ENCODE measurements around the gene MXRA8. TPM values are rescaled to one million over a fixed set of nuclear protein-coding genes. Genes with fewer than 3 reads are reported as not detected.

Gene MXRA8, protein sequence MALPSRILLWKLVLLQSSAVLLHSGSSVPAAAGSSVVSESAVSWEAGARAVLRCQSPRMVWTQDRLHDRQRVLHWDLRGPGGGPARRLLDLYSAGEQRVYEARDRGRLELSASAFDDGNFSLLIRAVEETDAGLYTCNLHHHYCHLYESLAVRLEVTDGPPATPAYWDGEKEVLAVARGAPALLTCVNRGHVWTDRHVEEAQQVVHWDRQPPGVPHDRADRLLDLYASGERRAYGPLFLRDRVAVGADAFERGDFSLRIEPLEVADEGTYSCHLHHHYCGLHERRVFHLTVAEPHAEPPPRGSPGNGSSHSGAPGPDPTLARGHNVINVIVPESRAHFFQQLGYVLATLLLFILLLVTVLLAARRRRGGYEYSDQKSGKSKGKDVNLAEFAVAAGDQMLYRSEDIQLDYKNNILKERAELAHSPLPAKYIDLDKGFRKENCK
- total RNA-seq (2022) (4.9 and 5.0 TPM in 2 replicates), Bru-seq, nascent RNA (percentile 18 among the genes with signal in this experiment), BruChase-seq, experiment 1, labeled RNA remaining after a 2-hour chase (percentile 32 among the genes with signal in this experiment), BruChase-seq, experiment 2, labeled RNA remaining after a 6-hour chase (percentile 30 among the genes with signal in this experiment)
- long read RNA-seq, partial matches to known transcripts = 5 of 9 reads
- long read RNA-seq, other reads (novel, unspliced or antisense) = 4 of 9 reads

DNA sequence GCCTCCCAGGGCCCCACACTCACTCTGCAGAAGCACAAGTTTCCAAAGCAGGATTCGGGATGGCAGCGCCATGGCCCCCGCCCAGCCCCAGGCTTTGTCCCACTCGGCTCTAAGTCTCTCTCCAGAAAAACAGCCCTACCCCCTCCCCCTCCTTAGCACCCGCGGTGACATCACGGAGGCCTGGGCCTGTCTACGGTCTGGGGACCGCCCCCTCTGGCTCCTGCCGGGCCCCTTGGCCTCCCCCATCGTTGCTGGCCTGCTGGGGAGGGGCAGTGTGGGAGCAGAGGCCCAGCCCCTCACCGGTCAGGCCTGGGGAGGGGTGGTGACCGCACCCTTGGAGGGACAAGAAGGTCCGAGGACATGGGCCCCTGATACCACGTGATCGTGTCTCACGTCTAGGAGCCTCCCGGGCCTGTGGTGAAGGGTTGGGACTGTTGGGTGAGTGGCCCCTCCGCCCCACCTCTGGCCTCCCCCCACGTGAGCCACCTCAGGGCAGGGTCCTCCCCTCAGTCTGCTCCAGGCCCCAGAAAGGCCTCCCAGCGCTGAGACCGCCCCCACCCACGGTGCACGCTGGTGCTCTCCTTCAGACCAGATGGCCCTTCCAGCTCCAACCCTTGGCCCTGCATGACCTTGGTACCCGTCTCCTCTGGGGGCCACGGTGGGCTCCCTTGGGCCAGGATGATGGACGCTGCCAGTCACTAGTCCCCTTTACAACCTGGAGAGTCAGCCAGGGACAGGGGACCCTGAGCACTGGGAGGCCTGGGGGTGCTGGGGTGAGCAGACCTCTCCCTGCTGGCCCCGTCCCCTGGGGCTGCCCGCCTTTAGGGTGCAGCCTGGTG, at the start of gene MXRA8:
MXRA8 (minus strand) TSS at position 123 of the 839 bp plus-strand sequence; CDS start at position 72, 51 bp downstream.
- H3K9me3 Mint-ChIP-seq (ENCODE audit: unreplicated experiment) = no peaks in the 10 kb centered on the region
- peaks cover 8% of the 10 kb centered on the region for H3K4me1 Mint-ChIP-seq (ENCODE audit: low read depth, unreplicated experiment)
- peak within 1 kb of the TSS; percentile 30 for H3K27ac Mint-ChIP-seq (ENCODE audit: unreplicated experiment)
- intact Hi-C loops (cut with micrococcal nuclease; ENCODE audit: unreplicated experiment) = no loop called here
- no peak for DNase-seq
- Histone ChIP-seq H3K27me3 (replicated peaks; ENCODE audit: control insufficient read depth, insufficient read depth, low read length) (no peaks in the 10 kb centered on the region), H3K4me3 (ENCODE audit: low read depth, low read length) (no peak within 1 kb of the TSS), H3K36me3 (ENCODE audit: control insufficient read depth, insufficient read depth, low read length) (no peaks in the 10 kb centered on the region), H3K4me1 (peaks cover 29% of the 10 kb centered on the region), H3K9me3 (no peaks in the 10 kb centered on the region)
- TF ChIP-seq, protein P1, sequence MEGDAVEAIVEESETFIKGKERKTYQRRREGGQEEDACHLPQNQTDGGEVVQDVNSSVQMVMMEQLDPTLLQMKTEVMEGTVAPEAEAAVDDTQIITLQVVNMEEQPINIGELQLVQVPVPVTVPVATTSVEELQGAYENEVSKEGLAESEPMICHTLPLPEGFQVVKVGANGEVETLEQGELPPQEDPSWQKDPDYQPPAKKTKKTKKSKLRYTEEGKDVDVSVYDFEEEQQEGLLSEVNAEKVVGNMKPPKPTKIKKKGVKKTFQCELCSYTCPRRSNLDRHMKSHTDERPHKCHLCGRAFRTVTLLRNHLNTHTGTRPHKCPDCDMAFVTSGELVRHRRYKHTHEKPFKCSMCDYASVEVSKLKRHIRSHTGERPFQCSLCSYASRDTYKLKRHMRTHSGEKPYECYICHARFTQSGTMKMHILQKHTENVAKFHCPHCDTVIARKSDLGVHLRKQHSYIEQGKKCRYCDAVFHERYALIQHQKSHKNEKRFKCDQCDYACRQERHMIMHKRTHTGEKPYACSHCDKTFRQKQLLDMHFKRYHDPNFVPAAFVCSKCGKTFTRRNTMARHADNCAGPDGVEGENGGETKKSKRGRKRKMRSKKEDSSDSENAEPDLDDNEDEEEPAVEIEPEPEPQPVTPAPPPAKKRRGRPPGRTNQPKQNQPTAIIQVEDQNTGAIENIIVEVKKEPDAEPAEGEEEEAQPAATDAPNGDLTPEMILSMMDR (IDR thresholded peaks at IDR 0.05; ENCODE audit: insufficient read depth in 1 of 2, low read depth in 1 of 2, low read length in 1 of 2, severe bottlenecking in 1 of 2, unreplicated experiment in 1 of 2) = no peak
- peak within 1 kb of the TSS; percentile 56 for H3K4me3 Mint-ChIP-seq (ENCODE audit: unreplicated experiment)
- CTCF ChIA-PET = no interaction called here
- POLR2A ChIA-PET = no interaction called here
- H3K36me3 Mint-ChIP-seq (ENCODE audit: insufficient read depth, unreplicated experiment) = peaks cover 19% of the 10 kb centered on the region
- no peaks in the 10 kb centered on the region for H3K27me3 Mint-ChIP-seq (ENCODE audit: insufficient read depth, unreplicated experiment)
- BruUV-seq (replicated peaks) = no TSS peak

DNA sequence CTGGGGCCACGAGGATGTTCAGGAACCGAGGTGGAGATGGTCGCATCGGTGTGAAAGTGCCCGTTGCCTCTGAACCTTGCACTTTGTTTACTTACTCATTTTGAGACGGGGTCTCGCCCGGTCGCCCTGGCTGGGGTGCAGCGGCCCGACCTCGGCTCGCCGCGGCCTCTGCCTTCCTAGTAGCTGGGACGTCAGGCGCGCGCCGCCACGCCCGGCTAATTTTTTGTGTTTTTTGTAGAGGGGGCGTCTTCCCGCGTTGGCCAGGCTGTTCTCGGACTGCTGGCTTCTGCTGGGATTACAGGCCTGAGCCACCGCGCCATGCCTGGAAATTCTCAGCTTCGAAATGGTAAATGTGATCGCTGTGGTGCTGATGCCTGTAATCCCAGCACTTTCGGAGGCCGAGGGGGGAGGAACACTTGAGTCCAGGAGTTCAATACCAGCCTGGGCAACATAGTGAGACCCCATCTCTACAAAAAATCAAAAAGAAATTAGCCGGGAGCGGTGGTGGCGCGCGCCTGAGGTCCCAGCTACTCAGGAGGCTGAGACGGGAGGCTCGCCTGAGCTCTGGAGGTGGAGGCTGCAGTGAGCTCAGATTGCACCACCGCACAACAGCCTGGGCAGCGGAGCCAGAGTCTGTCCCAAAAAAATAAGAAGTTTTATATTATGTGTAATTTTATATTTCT, 49.4 kb upstream of the MXRA8 start:
- H3K36me3 Mint-ChIP-seq (ENCODE audit: insufficient read depth, unreplicated experiment) = peaks cover 74% of the 10 kb centered on the region
- no TSS peak for BruUV-seq (replicated peaks)
- DNase-seq = peak in 1 of 2 experiments; percentile 46
- no peaks in the 10 kb centered on the region for H3K9me3 Mint-ChIP-seq (ENCODE audit: unreplicated experiment)
- POLR2A ChIA-PET = interaction anchor here (0.5 to 1.3 kb wide), 4 partner anchors 9 to 32 kb away, joined by 3 to 14 read pairs (median 6); partner anchors contain the start of genes AURKAIP1 and CCNL2
- Histone ChIP-seq H3K4me1 (no peaks in the 10 kb centered on the region), H3K36me3 (ENCODE audit: control insufficient read depth, insufficient read depth, low read length) (0 out of 2 replicates have a peak, but pooled peaks cover 2% of the 10 kb centered on the region), H3K9me3 (no peaks in the 10 kb centered on the region), H3K27me3 (replicated peaks; ENCODE audit: control insufficient read depth, insufficient read depth, low read length) (no peaks in the 10 kb centered on the region), H3K4me3 (ENCODE audit: low read depth, low read length) (peak overlapping the region; percentile 86)
- intact Hi-C loops (cut with micrococcal nuclease; ENCODE audit: unreplicated experiment) = loop anchor here (1.0 kb wide), 1 partner anchor 26 kb away; no protein-coding TSS in a partner anchor
- H3K27me3 Mint-ChIP-seq (ENCODE audit: insufficient read depth, unreplicated experiment) = no peaks in the 10 kb centered on the region
- peak overlapping the region; percentile 87 for H3K4me3 Mint-ChIP-seq (ENCODE audit: unreplicated experiment)
- TF ChIP-seq, protein P1 (IDR thresholded peaks at IDR 0.05; ENCODE audit: insufficient read depth in 1 of 2, low read depth in 1 of 2, low read length in 1 of 2, severe bottlenecking in 1 of 2, unreplicated experiment in 1 of 2) = no peak
- CTCF ChIA-PET = interaction anchor here (0.7 to 0.8 kb wide), 3 partner anchors 8 to 36 kb away, joined by 3 read pairs; no protein-coding TSS in a partner anchor
- H3K4me1 Mint-ChIP-seq (ENCODE audit: low read depth, unreplicated experiment) = no peaks in the 10 kb centered on the region
- peak overlapping the region; percentile 70 for H3K27ac Mint-ChIP-seq (ENCODE audit: unreplicated experiment)
